SK-N-SH treated with all-trans-retinoic acid at 6 μM for 48 hours (cell line): ENCODE results near the gene EFCAB12.

ENCODE experiments used
- ATAC-seq: fragments of 200-7000 bp; cut with Tn5 transposase; 3 replicates; pipeline ENCODE4 v1.9.1; 2020; ENCODE audit warnings: mild to moderate bottlenecking, moderate library complexity
- ARNTL ChIP-seq: fragments of 450-650 bp; formaldehyde crosslinking; IDR thresholded peaks from 2 replicates; pipeline ENCODE4 v1.5.0; 2020; ENCODE audit warnings: low read depth, mild to moderate bottlenecking, moderate library complexity, borderline replicate concordance
- BACH2 ChIP-seq: fragments of 250-450 bp; sonication (Bioruptor Pico); IDR thresholded peaks from 2 replicates; pipeline ENCODE4 v1.9.0; 2021; ENCODE audit warnings: mild to moderate bottlenecking, borderline replicate concordance
- CREB5 ChIP-seq: fragments of 250-450 bp; sonication (Bioruptor Pico); IDR thresholded peaks from 2 replicates; pipeline ENCODE4 v1.5.1; 2020; ENCODE audit warnings: low read depth, mild to moderate bottlenecking, moderate library complexity
- CSDC2 ChIP-seq: fragments of 250-450 bp; sonication (Bioruptor Pico); IDR thresholded peaks from 2 replicates; pipeline ENCODE4 v1.5.0; 2020; ENCODE audit warnings: mild to moderate bottlenecking, moderate library complexity
- CSRNP3 ChIP-seq: fragments of 250-450 bp; sonication (Bioruptor Pico); IDR thresholded peaks from 2 replicates; pipeline ENCODE4 v1.5.1; 2021; ENCODE audit warnings: mild to moderate bottlenecking, moderate library complexity
- ESRRG ChIP-seq: fragments of 250-450 bp; sonication (Bioruptor Pico); IDR thresholded peaks from 2 replicates; pipeline ENCODE4 v1.6.1; 2021; ENCODE audit warnings: mild to moderate bottlenecking
- ISL1 ChIP-seq: fragments of 250-450 bp; sonication (Bioruptor Pico); IDR thresholded peaks from 2 replicates; pipeline ENCODE4 v2.1.2; 2022; ENCODE audit warnings: mild to moderate bottlenecking, moderate library complexity
- OSR1 ChIP-seq: fragments of 250-450 bp; sonication (Bioruptor Pico); IDR thresholded peaks from 2 replicates; pipeline ENCODE4 v1.8.0; 2022; ENCODE audit warnings: moderate library complexity, mild to moderate bottlenecking, inconsistent platforms
- PATZ1 ChIP-seq: fragments of 250-450 bp; sonication (Bioruptor Pico); IDR thresholded peaks from 2 replicates; pipeline ENCODE4 v1.8.0; 2020; ENCODE audit warnings: mild to moderate bottlenecking, moderate library complexity, borderline replicate concordance
- POU6F1 ChIP-seq: fragments of 250-450 bp; sonication (Bioruptor Pico); IDR thresholded peaks from 2 replicates; pipeline ENCODE4 v1.8.0; 2021; ENCODE audit warnings: low read depth, mild to moderate bottlenecking, moderate library complexity, borderline replicate concordance
- PPARA ChIP-seq: fragments of 250-450 bp; sonication (Bioruptor Pico); IDR thresholded peaks from 2 replicates; pipeline ENCODE4 v1.5.0; 2020; ENCODE audit warnings: mild to moderate bottlenecking, borderline replicate concordance
- SNAI2 ChIP-seq: fragments of 250-450 bp; sonication (Bioruptor Pico); IDR thresholded peaks from 2 replicates; pipeline ENCODE4 v1.5.0; 2020; ENCODE audit warnings: mild to moderate bottlenecking, moderate library complexity
- TCF4 ChIP-seq: fragments of 250-450 bp; sonication (Bioruptor Pico); IDR thresholded peaks from 2 replicates; pipeline ENCODE4 v1.8.0; 2021; ENCODE audit warnings: mild to moderate bottlenecking, moderate library complexity, borderline replicate concordance
- TOX ChIP-seq: fragments of 250-450 bp; sonication (Bioruptor Pico); IDR thresholded peaks from 2 replicates; pipeline ENCODE4 v1.8.0; 2021; ENCODE audit warnings: mild to moderate bottlenecking, moderate library complexity, borderline replicate concordance
- TSHZ2 ChIP-seq: fragments of 250-450 bp; sonication (Bioruptor Pico); IDR thresholded peaks from 2 replicates; pipeline ENCODE4 v1.5.0; 2020; ENCODE audit warnings: mild to moderate bottlenecking, moderate library complexity
- ZC3H10 ChIP-seq: fragments of 250-450 bp; sonication (Bioruptor Pico); IDR thresholded peaks from 2 replicates; pipeline ENCODE4 v1.5.1; 2021; ENCODE audit warnings: mild to moderate bottlenecking, moderate library complexity
- ZFP30 ChIP-seq: fragments of 450-650 bp; formaldehyde crosslinking; IDR thresholded peaks from 2 replicates; pipeline ENCODE4 v1.5.0; 2022; ENCODE audit warnings: mild to moderate bottlenecking, moderate library complexity
- ZNF565 ChIP-seq: fragments of 450-650 bp; formaldehyde crosslinking; conservative IDR thresholded peaks from 2 replicates; pipeline ENCODE4 v1.5.0; 2020; ENCODE audit warnings: low read depth, mild to moderate bottlenecking, moderate library complexity
- ZNF70 ChIP-seq: fragments of 450-650 bp; formaldehyde crosslinking; IDR thresholded peaks from 2 replicates; pipeline ENCODE4 v1.5.0; 2020; ENCODE audit warnings: mild to moderate bottlenecking, moderate library complexity
- ZNF8 ChIP-seq: fragments of 450-650 bp; formaldehyde crosslinking; IDR thresholded peaks from 2 replicates; pipeline ENCODE4 v1.5.0; 2020; ENCODE audit warnings: mild to moderate bottlenecking, moderate library complexity

EFCAB12 gene

GRCh38 chr3:129442947-129443346, 14.5 kb upstream of the EFCAB12 start:
- TF ChIP-seq ESRRG (CRISPR knock-in tag) (no peak), ZNF70 (no peak), ARNTL (CRISPR knock-in tag) (no peak), TCF4 (CRISPR knock-in tag) (no peak), POU6F1 (no peak), CSRNP3 (CRISPR knock-in tag) (no peak), CREB5 (CRISPR knock-in tag) (no peak), SNAI2 (CRISPR knock-in tag) (no peak), ISL1 (no peak), PATZ1 (CRISPR knock-in tag) (no peak), PPARA (CRISPR knock-in tag) (no peak), ZFP30 (no peak), TOX (CRISPR knock-in tag) (no peak), TSHZ2 (CRISPR knock-in tag) (no peak), BACH2 (CRISPR knock-in tag) (no peak), ZNF565 (CRISPR knock-in tag) (no peak), ZC3H10 (CRISPR knock-in tag) (no peak), CSDC2 (CRISPR knock-in tag) (no peak)
- ATAC-seq: no peak

- no peak for TF ChIP-seq CSRNP3 (CRISPR knock-in tag)
- no peak for TF ChIP-seq ZNF8 (CRISPR knock-in tag)
- TF ChIP-seq ZNF565 (CRISPR knock-in tag): no peak
- TF ChIP-seq CSDC2 (CRISPR knock-in tag): no peak
- TF ChIP-seq ESRRG (CRISPR knock-in tag): no peak
- no peak for TF ChIP-seq ZC3H10 (CRISPR knock-in tag)
- TF ChIP-seq POU6F1: no peak
- TF ChIP-seq OSR1: no peak
Observed at GRCh38 chr3:129442486-129442885, 14.1 kb upstream of the EFCAB12 start.

More at GRCh38 chr3:129442486-129442885, 14.1 kb upstream of the EFCAB12 start:
- no peak for ATAC-seq
